GM19468 (cell line): ENCODE results near the gene ADK.

Experiments used
- ATAC-seq: cut with Tn5 transposase; IDR thresholded peaks from one replicate; pipeline ENCODE4 v1.9.1; 2021; ENCODE audit warnings: mild to moderate bottlenecking, moderate library complexity, moderate number of reproducible peaks; ENCODE audit not compliant: unreplicated experiment; ENCODE audit errors: extremely low read depth

The ADK gene

GRCh38 chr10:74640134-74640921, 489.3 kb downstream of the ADK start:
- no peak for ATAC-seq

GRCh38 chr10:74641659-74642058, 490.6 kb downstream of the ADK start:
- no peak for ATAC-seq

GRCh38 chr10:74642901-74643595, 492.0 kb downstream of the ADK start:
- no peak for ATAC-seq

DNA sequence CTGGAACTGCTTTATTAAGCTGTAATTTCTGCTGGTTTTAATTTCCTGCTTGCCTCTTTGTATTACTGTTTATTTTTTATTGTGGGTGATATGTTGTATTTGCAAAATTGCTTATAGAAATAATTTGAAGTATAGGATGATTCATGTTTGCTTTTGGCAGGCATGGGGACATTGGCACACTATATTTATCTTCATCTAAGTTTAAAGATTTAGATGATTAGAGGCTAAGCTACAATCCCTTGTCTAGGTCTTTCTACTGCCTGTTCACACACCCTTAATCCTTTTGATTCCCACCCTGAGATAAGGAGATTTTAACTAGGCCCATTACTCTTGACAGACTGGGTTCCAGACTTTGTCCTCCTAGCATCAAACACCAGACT, 492.6 kb downstream of the ADK start:
- ATAC-seq = no peak

DNA sequence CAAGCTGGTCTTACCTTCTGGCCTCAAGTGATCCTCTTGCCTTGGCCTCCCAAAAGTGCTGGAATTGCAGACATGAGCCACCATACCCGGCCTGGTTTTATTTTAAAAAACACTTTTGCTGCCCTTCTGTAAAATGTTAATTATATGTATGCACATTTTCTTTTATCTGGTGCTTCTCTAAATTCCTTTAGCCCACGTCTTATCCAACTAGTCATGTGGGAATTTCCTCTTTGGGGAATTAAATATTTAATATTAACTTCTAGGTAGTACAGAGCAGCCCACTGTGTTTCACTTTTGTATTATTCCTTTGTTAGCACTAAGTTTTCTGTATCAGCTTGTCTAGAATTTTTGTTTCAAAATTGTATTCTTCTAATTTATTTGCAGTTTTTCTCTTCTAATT, 493.7 kb downstream of the ADK start:
- ATAC-seq = no peak

DNA sequence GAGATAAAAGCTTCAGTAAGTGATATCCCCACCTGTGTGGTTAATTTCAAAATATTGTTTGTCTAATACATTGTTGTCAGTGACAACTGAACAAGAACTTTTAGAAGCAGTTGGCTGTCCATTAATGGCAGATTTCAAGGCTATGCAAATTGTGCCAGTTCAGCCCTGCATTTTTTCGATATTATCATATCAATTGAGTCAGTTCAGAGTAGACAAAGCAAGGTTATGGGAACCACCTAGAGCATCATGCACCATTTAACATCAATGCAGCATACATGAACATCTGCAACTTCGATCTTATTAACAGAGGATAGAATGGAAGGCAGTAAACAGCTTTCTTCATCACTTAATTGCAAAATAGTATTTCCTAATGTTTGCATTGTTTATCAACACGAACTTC, 494.7 kb downstream of the ADK start:
- no peak for ATAC-seq

DNA sequence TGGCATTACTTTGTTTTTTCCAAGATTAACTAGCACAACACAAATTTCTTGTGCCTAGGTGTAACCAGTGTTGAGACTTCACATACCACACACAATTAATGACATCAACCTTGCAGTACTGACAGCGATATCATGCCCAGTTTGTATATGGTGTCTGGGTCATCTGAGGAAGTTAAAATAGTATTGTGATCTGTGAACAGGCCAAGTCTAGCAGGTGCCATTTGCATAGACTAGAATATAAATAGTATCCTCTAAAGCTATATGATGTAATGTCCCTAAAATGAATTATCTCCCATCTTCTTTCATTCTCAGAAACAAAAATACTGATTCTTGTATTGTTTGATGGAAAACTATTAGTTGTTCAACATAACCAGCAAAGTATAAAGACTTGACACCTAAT, 499.6 kb downstream of the ADK start:
- peak; percentile 26 for ATAC-seq

- no peak for ATAC-seq
Measured at GRCh38 chr10:74651565-74651964, 500.5 kb downstream of the ADK start.

GRCh38 chr10:74652664-74653063, 501.6 kb downstream of the ADK start:
- ATAC-seq = no peak

GRCh38 chr10:74658511-74658910, 507.5 kb downstream of the ADK start:
- no peak for ATAC-seq

DNA sequence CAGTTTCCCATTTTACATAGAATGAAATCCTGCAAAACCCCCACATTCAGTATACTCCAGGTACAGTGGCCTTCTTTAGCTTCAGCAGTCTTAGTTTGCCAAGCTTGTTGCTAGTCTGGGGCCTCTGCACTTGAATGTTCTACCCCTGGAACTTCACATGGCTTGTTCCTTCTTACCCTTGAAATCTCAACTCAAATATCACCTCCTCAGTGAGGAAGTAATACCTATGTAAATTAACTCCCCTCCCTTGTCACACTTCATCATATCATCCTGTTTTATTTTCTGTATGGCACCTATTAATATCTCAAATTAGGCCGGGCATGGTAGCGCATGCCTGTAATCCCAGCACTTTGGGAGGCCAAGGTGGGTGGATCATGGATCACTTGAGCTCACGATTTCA, 511.6 kb downstream of the ADK start:
- ATAC-seq = no peak

DNA sequence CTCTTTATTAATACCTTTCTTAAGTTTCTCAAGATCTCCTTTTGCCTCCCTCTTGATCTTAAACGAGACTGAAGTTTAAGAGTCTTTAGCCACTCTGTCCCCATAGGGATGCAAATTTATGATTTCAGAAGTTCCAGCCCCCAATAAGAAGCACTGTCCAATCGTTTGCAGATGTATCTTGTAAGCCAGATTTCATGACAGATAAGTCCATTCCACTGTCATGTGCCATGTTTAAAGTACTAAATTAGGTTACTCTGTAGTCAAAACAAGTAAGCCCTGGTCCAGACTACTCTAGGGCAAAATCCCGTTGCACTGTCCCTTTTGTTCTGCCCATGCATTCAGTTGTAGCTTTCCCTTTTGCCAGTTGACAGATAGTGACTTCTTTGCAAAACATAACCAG, 518.2 kb downstream of the ADK start:
- no peak for ATAC-seq

GRCh38 chr10:74671716-74672115, 520.7 kb downstream of the ADK start:
- no peak for ATAC-seq

DNA sequence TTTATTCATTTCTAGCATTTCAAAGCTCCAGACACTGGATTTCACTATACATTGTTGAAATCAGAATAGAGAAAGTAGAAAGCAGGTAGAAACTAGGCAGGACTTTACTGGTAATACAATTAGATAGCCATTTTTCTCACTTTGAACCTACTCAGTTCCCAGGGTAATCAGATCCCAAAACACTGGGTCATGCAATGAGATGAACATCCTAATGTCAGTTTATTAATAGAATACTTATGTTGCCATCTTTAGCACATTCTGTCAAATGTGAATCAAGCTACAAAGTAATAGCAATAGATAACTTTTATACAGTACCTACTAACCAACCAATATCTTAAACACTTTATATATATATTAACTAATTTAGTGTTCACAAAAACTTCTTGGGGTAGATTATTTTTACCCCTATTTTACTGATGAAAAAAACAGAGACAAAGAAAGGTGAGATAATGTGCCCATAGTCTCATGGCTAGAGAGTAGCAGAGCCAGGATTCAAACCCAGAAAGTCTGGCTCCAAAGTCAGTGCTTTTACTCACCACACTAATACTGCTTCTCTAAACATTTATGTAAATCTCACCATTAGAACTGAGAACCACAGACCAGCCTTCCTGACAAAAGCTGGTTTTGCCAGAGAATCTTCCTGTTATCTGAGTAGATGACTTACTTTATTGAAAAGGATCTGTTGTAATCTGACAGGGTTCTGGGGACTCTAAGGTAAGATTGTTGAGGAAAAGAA, 521.6 kb downstream of the ADK start:
- no peak for ATAC-seq

DNA sequence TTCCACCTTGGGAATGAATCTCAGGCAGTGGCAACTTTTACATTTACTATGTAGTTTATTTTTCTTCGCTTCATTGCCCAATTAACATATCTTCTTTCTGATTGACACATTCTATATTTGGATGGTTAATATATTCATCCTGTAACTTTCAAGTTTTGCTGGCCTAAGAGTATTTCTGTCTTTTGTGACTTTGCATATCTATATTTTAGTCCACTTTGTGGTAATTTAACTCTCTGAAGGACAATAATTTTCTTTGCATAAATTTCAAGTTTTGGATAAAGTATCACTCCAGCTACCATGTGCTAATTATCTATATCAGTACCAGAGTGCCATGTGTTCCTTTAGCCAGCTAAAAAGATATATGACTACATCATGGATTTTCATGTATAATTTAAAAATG, 523.9 kb downstream of the ADK start:
- no peak for ATAC-seq

GRCh38 chr10:74675484-74675883, 524.5 kb downstream of the ADK start:
- ATAC-seq = no peak

GRCh38 chr10:74677951-74678350, 526.9 kb downstream of the ADK start:
- peak; percentile 61 for ATAC-seq

GRCh38 chr10:74681917-74682627, 531.1 kb downstream of the ADK start:
- no peak for ATAC-seq

DNA sequence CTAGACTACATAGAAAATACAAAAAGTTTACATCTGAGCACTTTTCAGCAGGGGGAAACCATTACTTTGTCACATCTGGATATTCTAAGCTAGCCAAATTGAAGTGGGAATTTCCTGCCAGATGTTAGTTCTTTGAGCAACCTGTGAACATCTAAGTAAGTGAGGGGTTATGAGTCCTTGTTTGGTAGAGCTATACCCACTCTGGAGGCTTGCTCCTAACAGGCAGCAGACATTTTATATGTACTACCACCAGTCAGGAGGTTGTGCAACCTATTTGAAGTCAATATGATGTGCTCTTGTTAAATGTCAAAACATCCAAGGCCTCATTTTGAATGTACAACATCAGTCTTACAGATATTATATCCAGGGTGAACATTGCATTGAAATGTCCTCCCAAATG, 532.0 kb downstream of the ADK start:
- no peak for ATAC-seq

DNA sequence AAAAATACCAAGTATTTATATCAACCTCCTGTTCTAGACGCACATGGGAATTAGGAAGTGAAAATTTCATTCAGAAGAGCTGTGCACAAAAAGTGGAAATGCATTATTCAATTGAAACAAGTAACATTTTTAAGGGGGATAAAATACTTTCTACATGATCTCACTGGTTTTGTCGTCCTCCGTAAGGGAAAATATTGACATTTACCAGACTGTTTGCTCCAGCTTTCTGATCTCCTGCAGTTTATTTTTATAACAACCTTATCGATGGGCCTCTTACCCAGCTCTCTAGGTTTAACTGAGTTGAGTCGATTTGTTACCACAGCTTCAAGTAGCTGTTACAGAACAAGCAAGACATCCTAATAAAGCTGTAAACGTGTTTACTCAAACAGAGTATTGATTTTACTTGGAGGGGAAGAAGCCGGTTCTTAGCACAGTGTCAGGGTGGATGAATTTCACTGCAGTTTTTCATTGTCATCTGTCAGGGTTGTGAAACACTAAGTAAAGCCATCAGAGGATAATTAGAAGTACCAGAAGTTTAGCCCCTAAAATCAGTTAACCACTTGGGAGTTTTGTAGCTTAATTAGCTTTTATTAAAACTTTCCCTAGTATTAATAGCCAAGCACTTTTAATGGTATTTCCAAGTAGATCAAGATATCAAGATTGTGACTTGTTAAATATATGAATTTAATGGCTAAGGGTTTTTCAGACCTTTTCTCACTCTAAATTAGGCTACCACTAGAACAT, 532.8 kb downstream of the ADK start:
- ATAC-seq = no peak
